Measurements from ENCODE around the gene TREML1.
"Not testable (repeated sequence)": the region's sequence is repeated elsewhere in the genome, so short reads cannot be mapped to it uniquely, and the experiment has no call there.

TREML1 gene, protein sequence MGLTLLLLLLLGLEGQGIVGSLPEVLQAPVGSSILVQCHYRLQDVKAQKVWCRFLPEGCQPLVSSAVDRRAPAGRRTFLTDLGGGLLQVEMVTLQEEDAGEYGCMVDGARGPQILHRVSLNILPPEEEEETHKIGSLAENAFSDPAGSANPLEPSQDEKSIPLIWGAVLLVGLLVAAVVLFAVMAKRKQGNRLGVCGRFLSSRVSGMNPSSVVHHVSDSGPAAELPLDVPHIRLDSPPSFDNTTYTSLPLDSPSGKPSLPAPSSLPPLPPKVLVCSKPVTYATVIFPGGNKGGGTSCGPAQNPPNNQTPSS
- long read RNA-seq, donor 1, result 0 reads
- long read RNA-seq, donor 2, result 0 reads
- long read RNA-seq, donor 3, result 0 reads
- long read RNA-seq, donor 4, result 0 reads
- long read RNA-seq, donor 5, result 0 reads
- long read RNA-seq, donor 6, partial matches to known transcripts, result 0 of 1 reads
- long read RNA-seq, donor 6, other reads (novel, unspliced or antisense), result 0 of 1 reads
- long read RNA-seq, donor 7, partial matches to known transcripts, result 0 of 1 reads
- long read RNA-seq, donor 7, other reads (novel, unspliced or antisense), result 0 of 1 reads
- long read RNA-seq, donor 8, result 0 reads

- DNase-seq, result no peak
These were observed at the start of gene TREML1 for GRCh38 chr6:41153992-41154625. Gene TREML1, minus strand, starts transcription at chr6:41154347. Its CDS starts 59 bp downstream, at chr6:41154288.

- no peak for DNase-seq
These were observed 47.6 kb upstream of the TREML1 start for GRCh38 chr6:41201764-41202173.

- DNase-seq, result no peak
These were observed 47.0 kb upstream of the TREML1 start, which contains the start of gene TREML2 for GRCh38 chr6:41200901-41201763. Gene TREML2, minus strand, starts transcription at chr6:41201149. Its CDS starts 141 bp downstream, at chr6:41201008.

GRCh38 chr6:41200296-41200900 lies 46.3 kb upstream of the TREML1 start:
- DNase-seq, result no peak

GRCh38 chr6:41199552-41200246 lies 45.6 kb upstream of the TREML1 start:
- no peak for DNase-seq

DNA sequence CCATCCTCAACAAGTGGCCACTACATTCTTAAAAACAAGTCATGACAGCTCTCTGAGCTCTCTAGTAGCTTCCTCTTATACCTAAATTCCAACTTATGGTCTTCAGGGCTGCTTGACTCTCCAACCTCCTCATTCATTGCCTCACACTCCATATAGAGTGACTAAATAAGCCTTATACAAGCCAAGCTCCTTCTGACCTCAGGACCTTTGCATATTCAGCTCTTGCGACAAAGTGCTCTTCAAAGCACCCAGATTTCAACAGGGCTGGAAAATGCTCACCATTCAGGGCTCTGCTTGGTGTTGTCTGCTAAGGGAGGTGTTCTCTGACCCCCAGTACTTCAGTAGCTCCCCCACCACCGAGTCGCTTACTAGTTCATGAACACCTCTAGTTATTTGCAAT lies 43.1 kb upstream of the TREML1 start:
- DNase-seq, result no peak

DNA sequence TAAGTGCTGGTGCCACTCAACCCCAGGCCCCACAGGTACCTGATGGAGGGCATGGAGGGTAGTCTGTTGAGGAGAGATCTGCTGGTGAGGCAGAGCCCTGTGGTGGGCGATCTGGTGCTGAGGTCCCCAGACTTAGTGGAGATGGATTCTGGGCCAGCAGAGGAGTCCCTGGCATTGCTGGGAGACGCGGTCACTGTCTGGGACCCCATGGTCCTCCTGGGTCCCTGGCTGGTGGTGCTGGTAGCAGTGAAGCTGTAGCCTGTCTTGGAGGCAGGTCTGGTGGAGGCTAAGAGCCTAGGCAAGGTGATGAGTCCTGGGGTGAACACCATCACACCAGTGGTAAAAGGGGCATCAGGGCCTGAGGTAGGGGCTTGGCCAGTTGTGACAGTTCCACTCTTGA lies 40.2 kb upstream of the TREML1 start:
- no peak for DNase-seq

GRCh38 chr6:41193884-41194283 lies 39.7 kb upstream of the TREML1 start:
- DNase-seq, result no peak

DNA sequence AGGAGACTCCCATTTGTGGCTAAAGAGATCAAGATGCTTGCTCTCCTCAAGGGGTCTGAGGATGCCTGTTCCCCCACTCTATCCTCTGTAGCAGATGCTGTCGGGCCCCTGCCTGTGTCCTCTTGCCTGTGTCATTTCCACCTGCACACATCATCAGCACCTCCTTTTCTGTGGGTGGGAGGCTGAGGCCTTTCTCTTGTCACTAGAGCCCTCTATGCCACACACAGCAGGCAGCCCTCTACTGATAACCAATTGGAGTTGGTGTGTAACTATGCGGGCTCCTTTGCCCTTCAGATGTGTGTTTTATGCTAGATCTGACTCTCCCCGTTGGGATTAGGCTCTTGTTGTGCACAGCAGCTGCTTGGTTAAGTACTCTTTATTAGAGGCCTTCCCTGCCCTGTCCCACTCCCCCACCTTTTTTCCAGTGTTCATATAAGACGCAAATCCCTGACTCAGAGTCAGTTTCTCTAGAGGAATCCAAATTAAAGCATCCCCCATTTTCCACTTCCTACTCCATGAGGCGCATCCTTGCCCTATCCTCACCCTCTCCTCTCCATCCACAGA lies 39.1 kb upstream of the TREML1 start:
- DNase-seq, result no peak

- peak; percentile 23 for DNase-seq
These were observed 37.4 kb upstream of the TREML1 start for GRCh38 chr6:41191569-41191968.

DNA sequence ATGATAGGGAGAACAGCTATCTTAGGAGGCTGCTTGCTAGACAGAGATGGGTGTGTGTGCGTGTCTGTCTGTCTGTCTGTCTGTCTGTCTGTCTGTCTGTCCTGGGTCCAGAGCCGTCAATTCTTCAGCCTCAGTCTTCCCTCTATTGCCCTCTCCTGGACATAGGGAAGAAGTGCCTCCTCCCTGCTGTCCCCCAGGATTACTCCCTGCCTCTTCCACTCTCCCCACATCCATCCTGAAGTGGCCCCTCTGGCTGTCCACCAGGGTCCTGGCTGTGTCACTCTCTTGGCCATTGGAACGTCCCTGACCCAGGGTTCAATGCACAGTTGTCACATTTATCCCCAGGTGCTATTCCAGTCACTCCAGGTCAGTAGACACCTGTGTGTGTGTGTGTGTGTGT lies 36.6 kb upstream of the TREML1 start:
- no peak for DNase-seq

DNA sequence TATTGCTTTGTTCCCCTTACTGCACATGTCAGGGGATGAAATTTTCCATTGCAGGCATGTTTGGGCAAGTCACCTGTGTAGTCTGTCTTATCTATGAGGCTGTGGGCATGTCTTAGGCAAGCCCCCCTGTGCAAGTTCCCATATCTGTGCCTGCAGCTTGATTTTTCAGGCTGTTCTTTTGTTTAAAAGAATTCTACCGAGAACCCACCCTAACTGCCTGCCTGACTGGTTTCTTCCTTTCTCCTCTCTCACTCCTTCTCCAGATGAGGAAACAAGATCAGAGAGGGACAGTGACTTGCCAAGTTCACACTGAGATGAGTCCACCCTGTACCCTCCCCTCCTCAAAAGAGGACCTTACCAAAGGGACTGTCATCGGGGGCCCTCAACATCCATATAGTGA lies 35.8 kb upstream of the TREML1 start:
- DNase-seq, result no peak

DNA sequence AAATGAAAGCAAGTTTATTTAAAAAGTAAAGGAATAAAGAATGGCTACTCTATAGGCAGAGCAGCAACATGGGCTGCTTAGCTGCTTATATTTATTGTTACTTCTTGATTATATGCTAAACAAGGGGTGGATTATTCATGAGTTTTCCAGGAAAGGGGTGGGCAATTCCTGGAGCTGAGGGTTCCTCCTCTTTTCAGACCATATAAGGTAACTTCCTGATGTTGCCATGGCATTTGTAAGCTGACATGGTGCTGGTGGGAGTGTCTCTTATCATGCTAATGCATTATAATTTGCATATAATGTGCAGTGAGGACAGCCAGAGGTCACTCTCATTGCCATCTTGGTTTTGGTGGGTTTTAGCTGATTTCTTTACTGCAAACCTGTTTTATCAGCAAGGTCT lies 34.9 kb upstream of the TREML1 start:
- not testable (repeated sequence) for DNase-seq

- no peak for DNase-seq
These were observed 34.1 kb upstream of the TREML1 start for GRCh38 chr6:41187924-41188886.

- no peak for DNase-seq
These were observed 31.9 kb upstream of the TREML1 start for GRCh38 chr6:41186031-41186562.

GRCh38 chr6:41184761-41185160 lies 30.6 kb upstream of the TREML1 start:
- no peak for DNase-seq

DNA sequence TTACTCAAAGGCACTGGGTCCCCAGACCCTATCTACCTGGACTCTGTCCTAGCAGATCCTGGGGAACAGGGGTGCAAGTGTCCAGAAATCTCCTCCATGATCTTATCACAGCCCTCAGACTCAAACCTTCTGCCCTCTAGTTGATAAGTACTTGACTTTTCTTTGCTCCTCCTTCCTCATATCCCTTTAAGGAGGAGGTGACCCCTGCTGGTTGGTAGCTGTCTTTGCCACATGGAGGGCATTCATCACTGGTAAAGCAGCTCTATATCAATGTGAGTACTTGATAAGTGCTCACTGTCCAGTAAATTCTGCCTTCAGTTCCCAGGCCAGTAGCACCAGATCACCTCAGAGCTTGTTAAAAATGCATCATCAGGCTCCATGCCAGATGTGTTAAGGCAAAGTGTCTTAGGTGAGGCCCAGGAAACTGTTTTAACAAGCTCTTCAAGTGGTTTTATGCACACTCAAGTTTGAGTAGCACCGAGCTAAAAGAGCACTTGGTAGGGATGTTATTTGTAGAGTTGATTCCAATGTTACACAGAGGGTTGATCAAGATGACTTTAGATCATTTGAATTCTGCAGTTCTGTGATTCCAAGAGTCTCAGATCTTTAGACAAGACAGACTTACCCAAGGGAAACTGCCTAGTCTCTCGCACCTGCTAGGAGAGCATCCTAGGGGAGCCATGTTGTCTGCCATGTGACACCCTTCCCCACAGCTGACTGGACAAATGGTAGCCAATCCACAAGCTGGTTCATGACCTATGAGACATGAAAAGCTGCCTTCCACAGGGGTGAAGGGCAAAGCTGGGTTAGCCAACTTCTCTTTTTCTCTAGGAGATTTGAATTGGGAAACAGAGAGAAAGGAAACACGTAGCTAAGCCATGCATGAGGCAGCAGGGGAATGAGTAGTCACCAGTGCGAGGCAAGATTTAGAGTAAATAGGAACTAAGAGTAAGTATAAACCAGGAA lies 28.2 kb upstream of the TREML1 start:
- no peak for DNase-seq

GRCh38 chr6:41181566-41181965 lies 27.4 kb upstream of the TREML1 start:
- no peak for DNase-seq
